22Rv1 (cell line): Measurements from ENCODE around the gene SPEM2.
A peak's percentile ranks its signal among the peaks of the same experiment; 100 is the strongest.

ENCODE experiments used
- H3K27ac ChIP-seq: fragments of 450-650 bp; 2 replicates; pipeline ENCODE4 v1.5.1; 2017
- CTCF ChIP-seq: fragments of 450-650 bp; IDR thresholded peaks from 2 replicates; pipeline ENCODE4 v1.5.1; 2017; ENCODE audit warnings: mild to moderate bottlenecking
- ZFX ChIP-seq: fragments of 450-650 bp; IDR thresholded peaks from 2 replicates; pipeline ENCODE4 v1.6.1; 2017; ENCODE audit warnings: antibody characterized with exemption, borderline replicate concordance

SPEM2 gene

DNA sequence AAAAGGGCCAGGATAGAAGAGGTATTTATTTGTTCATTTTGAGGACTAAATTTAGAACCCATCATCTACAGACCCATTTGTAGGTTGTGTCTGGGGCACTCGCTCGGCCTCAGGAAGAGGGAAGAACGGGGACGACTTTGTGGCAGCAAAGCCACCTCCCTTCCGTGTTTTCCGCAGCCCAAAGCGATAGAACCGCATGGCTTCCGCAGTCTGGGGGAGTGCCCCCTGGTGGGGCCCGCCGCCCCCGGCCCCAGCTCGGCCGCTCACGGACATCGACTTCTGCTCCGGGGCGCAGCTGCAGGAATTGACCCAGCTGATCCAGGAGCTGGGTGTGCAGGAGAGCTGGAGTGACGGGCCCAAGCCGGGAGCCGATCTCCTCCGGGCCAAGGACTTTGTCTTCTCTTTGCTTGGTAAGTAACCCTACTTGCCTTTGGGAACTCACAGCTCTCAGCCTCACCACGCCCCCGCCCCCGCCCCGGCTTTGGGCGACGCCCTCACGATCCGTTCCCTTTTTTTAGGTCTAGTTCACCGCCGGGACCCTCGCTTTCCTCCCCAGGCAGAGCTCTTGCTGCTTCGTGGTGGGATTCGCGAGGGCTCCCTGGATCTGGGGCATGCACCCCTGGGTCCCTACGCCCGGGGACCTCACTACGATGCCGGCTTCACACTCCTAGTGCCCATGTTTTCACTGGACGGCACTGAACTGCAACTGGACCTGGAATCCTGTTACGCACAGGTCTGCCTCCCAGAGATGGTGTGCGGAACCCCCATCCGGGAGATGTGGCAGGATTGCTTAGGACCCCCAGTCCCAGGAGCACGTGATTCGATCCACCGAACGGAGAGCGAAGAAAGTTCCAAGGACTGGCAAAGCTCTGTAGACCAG lies 10.5 kb downstream of the SPEM2 start:
- H3K27ac ChIP-seq, result peak overlapping the region; percentile 92
- TF ChIP-seq CTCF (peak; percentile 33), ZFX (no peak)

- TF ChIP-seq ZFX (no peak), CTCF (peak; percentile 99)
- H3K27ac ChIP-seq, result peak overlapping the region; percentile 92
Measured at GRCh38 chr17:7436556-7437368, 11.3 kb downstream of the SPEM2 start.

DNA sequence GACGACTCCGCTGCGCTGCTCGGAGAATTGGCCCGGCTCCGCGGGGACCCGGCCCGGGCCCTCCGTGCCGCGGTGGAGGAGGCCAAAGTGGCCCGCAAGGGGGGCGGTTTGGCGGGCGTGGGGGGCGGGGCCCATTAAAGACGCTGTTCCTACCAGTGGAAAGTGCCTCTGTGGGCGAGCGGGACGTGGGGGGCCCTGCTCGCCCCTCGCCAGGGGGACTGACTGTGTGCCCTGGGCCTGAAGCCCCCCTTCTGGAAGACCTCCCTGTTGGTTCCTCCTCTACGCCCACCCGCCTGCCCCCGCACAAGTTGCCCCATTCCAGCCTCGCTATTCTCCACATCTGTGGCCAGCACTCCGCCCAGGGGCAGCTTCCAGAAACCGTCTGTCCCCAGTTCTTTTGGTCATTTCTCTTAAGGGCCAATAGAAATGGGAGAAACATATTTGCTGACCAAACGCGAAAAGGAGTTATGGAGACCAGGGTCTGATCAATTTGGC lies 12.0 kb downstream of the SPEM2 start:
- no peak for TF ChIP-seq ZFX
- TF ChIP-seq CTCF, result no peak
- peak overlapping the region; percentile 92 for H3K27ac ChIP-seq

- peak overlapping the region; percentile 92 for H3K27ac ChIP-seq
- TF ChIP-seq ZFX, result no peak
- TF ChIP-seq CTCF, result no peak
Measured at GRCh38 chr17:7437950-7438614, 12.7 kb downstream of the SPEM2 start.

DNA sequence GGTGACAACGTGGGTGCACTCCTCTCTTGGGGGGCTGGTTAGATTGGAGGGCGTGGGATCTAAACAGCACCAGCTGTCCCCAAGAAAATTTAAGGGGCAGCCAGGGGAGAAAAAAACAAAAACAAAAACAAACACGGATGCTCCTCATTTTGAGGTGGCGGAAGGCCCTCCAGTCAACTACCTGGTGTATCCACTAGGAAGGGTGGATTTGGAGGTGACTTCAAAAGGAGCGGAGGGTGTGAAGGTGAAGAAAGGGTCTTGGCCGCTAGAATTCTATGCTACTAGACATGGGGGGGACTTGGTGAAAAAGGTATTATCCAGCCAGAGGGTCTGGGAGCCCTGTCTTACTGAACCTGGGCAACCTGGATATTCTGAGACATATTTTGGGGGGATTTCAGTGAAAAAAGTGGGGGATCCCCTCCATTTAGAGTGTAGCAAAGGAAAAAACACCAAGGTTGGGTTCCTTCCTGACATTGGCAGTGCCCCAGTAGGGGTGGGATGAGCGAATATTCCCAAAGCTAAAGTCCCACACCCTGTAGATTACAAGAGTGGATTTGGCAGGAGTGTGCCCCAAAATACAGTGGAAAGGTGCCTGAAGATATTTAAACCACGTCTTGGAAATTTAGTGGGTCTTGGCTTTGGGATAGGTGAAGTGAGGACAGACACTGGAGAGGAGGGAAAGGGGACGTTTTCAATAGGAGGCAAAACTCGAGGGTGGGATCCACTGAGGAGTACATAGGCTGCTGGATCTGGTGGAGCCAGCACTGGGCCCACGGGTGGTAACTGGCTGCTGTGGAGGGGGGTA lies 13.4 kb downstream of the SPEM2 start:
- peak overlapping the region; percentile 92 for H3K27ac ChIP-seq
- TF ChIP-seq CTCF (no peak), ZFX (no peak)

- peak within 1 kb of the TSS; percentile 92 for H3K27ac ChIP-seq
- no peak for TF ChIP-seq ZFX
Measured at GRCh38 chr17:7439462-7440112, 14.2 kb downstream of the SPEM2 start, which contains the start of gene FGF11. Gene FGF11 (plus strand): TSS chr17:7439512. CDS start chr17:7439621, 109 bp downstream.
